K562 (cell line): ENCODE data around the gene OR6S1. TPM values are rescaled to one million over a fixed set of nuclear protein-coding genes. Genes with fewer than 3 reads are reported as not detected.
"Not testable (repeated sequence)": the region's sequence is repeated elsewhere in the genome, so short reads cannot be mapped to it uniquely, and the experiment has no call there.

ENCODE experiments used
- ATAC-seq: fragments of 200-7000 bp; cut with Tn5 transposase; 3 replicates; pipeline ENCODE4 v1.9.1; 2020; ENCODE audit warnings: moderate library complexity
- BruUV-seq: library from RNA; stranded (reverse); fragments of 400-500 nt; replicated peaks from 2 replicates; lab custom pipeline; 2021; lab: Mats Ljungman, UMichigan
- CTCF ChIA-PET: fragments of 300-600 bp; formaldehyde crosslinking; extraction: SDS; loops from one replicate; lab custom pipeline; 2021; ENCODE audit warnings: low intra/inter-chr PET ratio; lab: Yijun Ruan, JAX
- POLR2A ChIA-PET: fragments of 300-600, 350-650 bp; sonication (Branson Sonifier 250); formaldehyde crosslinking; extraction: SDS; loops from one replicate; lab custom pipeline; 2021; ENCODE audit warnings: antibody characterized with exemption, inconsistent platforms; lab: Yijun Ruan, JAX
- DNase-seq, 4 experiments: peaks; one replicate each; pipeline versions ENCODE4 v3.0.0 to v3.0.0-alpha.2; 2011 to 2018; ENCODE audit warnings: low spot score in 3 of 4, mixed read lengths in 3 of 4; ENCODE audit errors: extremely low read depth in 1 of 4
- FAIRE-seq: peaks from 2 replicates; lab custom pipeline; 2011; peaks lifted over from hg19 to GRCh38; lab: Jason Lieb, UNC
- H2AFZ ChIP-seq: 2 replicates; pipeline ENCODE4 v1.6.0; 2011; ENCODE audit warnings: low read depth, low read length, control low read depth, inconsistent platforms
- H3K27ac ChIP-seq: fragments of 200-600 bp; 3 replicates; pipeline ENCODE4 v1.8.0; 2011; ENCODE audit warnings: low read depth, mild to moderate bottlenecking, control low read depth, inconsistent platforms, low read length, moderate library complexity, mixed read lengths; ENCODE audit errors: extremely low read depth
- H3K27me3 ChIP-seq, 2 experiments: fragments of 300-600 bp in 1 of 2; 2 replicates in 1 of 2; 3 replicates in 1 of 2; pipeline versions ENCODE4 v1.6.0 to v1.8.0; 2011; ENCODE audit warnings: inconsistent platforms in 2 of 2, low read length in 2 of 2, mild to moderate bottlenecking in 1 of 2, mixed read lengths in 1 of 2, moderate library complexity in 1 of 2; ENCODE audit not compliant: control insufficient read depth in 2 of 2, insufficient read depth in 2 of 2
- H3K36me3 ChIP-seq: fragments of 300-600 bp; 3 replicates; pipeline ENCODE4 v1.8.0; 2011; ENCODE audit warnings: mild to moderate bottlenecking, low read length, inconsistent platforms; ENCODE audit not compliant: control insufficient read depth, insufficient read depth
- H3K4me1 ChIP-seq, 2 experiments: fragments of 200-600 bp in 1 of 2; replicated peaks in 1 of 2; 2 replicates in 1 of 2; 3 replicates in 1 of 2; pipeline versions ENCODE4 v1.5.1 to v1.8.0; 2011; ENCODE audit warnings: inconsistent platforms in 2 of 2, low read length in 2 of 2, mild to moderate bottlenecking in 1 of 2, mixed read lengths in 1 of 2, moderate library complexity in 1 of 2; ENCODE audit not compliant: control insufficient read depth in 2 of 2, insufficient read depth in 2 of 2
- H3K4me2 ChIP-seq: 2 replicates; pipeline ENCODE4 v1.6.1; 2011; ENCODE audit warnings: low read length, control low read depth, inconsistent platforms, mixed read lengths; ENCODE audit not compliant: insufficient read depth
- H3K4me3 ChIP-seq: fragments of 200-600 bp; sonication (generic), shearing (Covaris generic); 2 replicates; pipeline ENCODE4 v1.5.1; 2016; ENCODE audit warnings: control low read depth, inconsistent platforms
- H3K79me2 ChIP-seq: fragments of 200-600 bp; 3 replicates; pipeline ENCODE4 v1.8.0; 2011; ENCODE audit warnings: low read length, inconsistent platforms; ENCODE audit not compliant: control insufficient read depth, insufficient read depth
- H3K9ac ChIP-seq, 2 experiments: 2 replicates each; pipeline versions ENCODE4 v1.6.0 to v1.6.1; 2011; ENCODE audit warnings: low read depth in 2 of 2, low read length in 2 of 2, control low read depth in 1 of 2, inconsistent platforms in 1 of 2, mild to moderate bottlenecking in 1 of 2, mixed read lengths in 1 of 2; ENCODE audit not compliant: insufficient read depth in 1 of 2
- H3K9me1 ChIP-seq: one replicate; pipeline ENCODE4 v1.6.0; 2011; ENCODE audit warnings: inconsistent platforms, mild to moderate bottlenecking, low read length, moderate library complexity; ENCODE audit not compliant: control insufficient read depth, insufficient read depth
- H3K9me3 ChIP-seq: replicated peaks from 2 replicates; pipeline ENCODE4 v1.5.1; 2011; ENCODE audit warnings: low read depth, low read length, inconsistent platforms; ENCODE audit not compliant: control insufficient read depth, insufficient read depth
- H4K20me1 ChIP-seq: replicated peaks from 2 replicates; pipeline ENCODE4 v1.6.1; 2011; ENCODE audit warnings: low read length, inconsistent platforms, mixed read lengths; ENCODE audit not compliant: control insufficient read depth, insufficient read depth
- ADNP ChIP-seq: fragments of 200-800 bp; sonication (Bioruptor generic); IDR thresholded peaks from 2 replicates; pipeline ENCODE4 v1.6.1; 2016; ENCODE audit warnings: missing genetic modification characterization, missing compliant biosample characterization
- ELF1 ChIP-seq: fragments of 200-800 bp; sonication (Bioruptor generic); IDR thresholded peaks from 2 replicates; pipeline ENCODE4 v1.6.1; 2016; ENCODE audit warnings: missing genetic modification characterization, missing compliant biosample characterization
- IFI16 ChIP-seq: fragments of 250-450 bp; sonication (Bioruptor Pico); IDR thresholded peaks from 2 replicates; pipeline ENCODE4 v2.1.2; 2022; ENCODE audit warnings: mild to moderate bottlenecking, inconsistent platforms
- PYGO2 ChIP-seq: fragments of 450-650 bp; IDR thresholded peaks from 2 replicates; pipeline ENCODE4 v1.6.1; 2016; ENCODE audit warnings: mild to moderate bottlenecking, missing genetic modification characterization, moderate library complexity, missing compliant biosample characterization
- SP1 ChIP-seq: sonication (generic); formaldehyde crosslinking; IDR thresholded peaks from 2 replicates; pipeline ENCODE4 v1.8.1; 2022; ENCODE audit warnings: mild to moderate bottlenecking, missing genetic modification reagents
- SPI1 ChIP-seq: IDR thresholded peaks from 2 replicates; pipeline ENCODE4 v1.6.1; 2011; ENCODE audit warnings: low read depth, low read length, control low read depth, borderline replicate concordance
- TFAP4 ChIP-seq: sonication (generic); formaldehyde crosslinking; IDR thresholded peaks from 2 replicates; pipeline ENCODE4 v1.8.0; 2022; ENCODE audit warnings: missing genetic modification reagents, mild to moderate bottlenecking, moderate library complexity, borderline replicate concordance
- ZNF232 ChIP-seq: sonication (generic); formaldehyde crosslinking; IDR thresholded peaks from 2 replicates; pipeline ENCODE4 v1.8.0; 2022; ENCODE audit warnings: mild to moderate bottlenecking, missing genetic modification reagents
- ZNF277 ChIP-seq: fragments of 250-450 bp; sonication (Bioruptor Pico); IDR thresholded peaks from 2 replicates; pipeline ENCODE4 v1.8.0; 2022; ENCODE audit warnings: inconsistent platforms, mild to moderate bottlenecking, moderate library complexity, borderline replicate concordance
- WGBS: fragments of 100-300 bp; shearing (Covaris generic); methylation state at CpG from one replicate; pipeline ENCODE4 v1.1.6; 2016; ENCODE audit warnings: low coverage, mixed read lengths; ENCODE audit not compliant: insufficient coverage; ENCODE audit errors: missing lambda C conversion rate; 5-methylcytosine and 5-hydroxymethylcytosine counted together
- in situ Hi-C: fragments of 300-500 bp; cut with MboI; formaldehyde crosslinking; loops from 4 replicates; pipeline ENCODE4 v1.15.0; 2018; ENCODE audit warnings: inconsistent platforms, mixed read lengths
- intact Hi-C: fragments of 100-400 bp; cut with micrococcal nuclease; formaldehyde crosslinking; loops from 2 replicates; pipeline ENCODE4 v1.14.2; 2022
- polyA plus RNA-seq, 8 experiments: library from polyadenylated mRNA; depleted of rRNA in 4 of 8; stranded (reverse) in 5 of 8; unstranded in 3 of 8; fragments of >200 nt; fragmentation: Nextera tagmentation in 2 of 8; fragmentation: Illumina TruSeq in 1 of 8; extraction: Ambion mirVana in 2 of 8; extraction: Trizol in 1 of 8; gene quantifications; 2 replicates each; pipeline versions ENCODE4 v1.2.1 to v1.2.3, GENCODE V29; 2011 to 2014; ENCODE audit warnings: inconsistent platforms in 1 of 8, missing spikeins in 1 of 8
- total RNA-seq, 7 experiments: library from RNA; depleted of rRNA in 6 of 7; stranded (reverse); fragments of >200 nt in 6 of 7; fragmentation: Illumina TruSeq in 2 of 7; extraction: Trizol in 2 of 7; gene quantifications; 2 replicates each; pipeline versions ENCODE4 v1.2.1 to v1.2.3, GENCODE V29; 2011 to 2021; ENCODE audit warnings: low replicate concordance in 1 of 7

Gene OR6S1
- total and polyA plus RNA-seq, 9 of the 15 experiments (the other 6 are each of a cell fraction or from before 2014, with no cell fraction given), result not detected

GRCh38 chr14:20666400-20666961 is 25.0 kb upstream of the OR6S1 start:
- intact Hi-C loops, H3K79me2 ChIP-seq, H3K4me1 ChIP-seq, H3K9me3 ChIP-seq, ATAC-seq, CTCF ChIA-PET, H4K20me1 ChIP-seq, H3K36me3 ChIP-seq, H3K27ac ChIP-seq, H3K4me2 ChIP-seq, POLR2A ChIA-PET, H3K27me3 ChIP-seq, H3K4me3 ChIP-seq, H3K9me1 ChIP-seq, DNase-seq, in situ Hi-C loops, FAIRE-seq, BruUV-seq, H3K9ac ChIP-seq: not testable (repeated sequence)
- WGBS, result 20% methylated on average over 7 of the region's 7 CpGs
- peak overlapping the region; percentile 50; the same call in 1 of the 2 replicates for H2AFZ ChIP-seq
- TF ChIP-seq SPI1 (peak; percentile 88), ELF1 (tag) (peak; percentile 31; the same call in 1 of the 2 replicates)
- TF ChIP-seq, all 486 proteins: peak for 2; not testable (repeated sequence) for 484

- peak overlapping the region; percentile 85 for H3K4me2 ChIP-seq
- no peaks in the 10 kb centered on the region for H3K9me3 ChIP-seq
- peak overlapping the region in 1 of 2 experiments; percentile 86; a peak in 3 of 4 replicates for H3K9ac ChIP-seq
- peaks cover 3 to 12% of the 10 kb centered on the region in 2 experiments; a peak in 3 of 5 replicates for H3K4me1 ChIP-seq
- H3K27me3 ChIP-seq, result peaks cover 0 to 20% of the 10 kb centered on the region in 2 experiments; a peak in 2 of 5 replicates
- no peaks in the 10 kb centered on the region for H3K9me1 ChIP-seq
- H2AFZ ChIP-seq, result peak overlapping the region; percentile 72
- no TSS peak for BruUV-seq
- no peak overlapping the region for H3K27ac ChIP-seq
- H3K79me2 ChIP-seq, result no peaks in the 10 kb centered on the region
- intact Hi-C loops, result no loop called here
- H3K4me3 ChIP-seq, result peak overlapping the region; percentile 46
- WGBS, result 2% methylated on average over 26 of the region's 31 CpGs
- CTCF ChIA-PET, result interaction anchor here (1.2 to 1.3 kb wide), 2 partner anchors 28 to 192 kb away, joined by 4 to 5 read pairs; no protein-coding TSS in a partner anchor
- DNase-seq (peak; percentile 38 to 81 (median 55)), ATAC-seq (peak; percentile 86), FAIRE-seq (peak; percentile 75)
- H3K36me3 ChIP-seq, result no peaks in the 10 kb centered on the region
- POLR2A ChIA-PET, result interaction anchor here (0.5 kb wide), 1 partner anchor 19 kb away, joined by 3 read pairs; no protein-coding TSS in a partner anchor
- in situ Hi-C loops, result no loop called here
- H4K20me1 ChIP-seq, result no peaks in the 10 kb centered on the region; the same call in 1 of the 2 replicates
- 0 out of 2 replicates have a peak, but pooled peaks have one; percentile 33 for TF ChIP-seq SP1 (CRISPR knock-in tag)
- TF ChIP-seq ZNF277 (CRISPR knock-in tag), result no peak
- TF ChIP-seq IFI16 (CRISPR knock-in tag), result no peak
- TF ChIP-seq PYGO2 (tag), result no peak
- TF ChIP-seq TFAP4 (CRISPR knock-in tag), result peak; percentile 96
- peak; percentile 44; the same call in 1 of the 2 replicates for TF ChIP-seq ADNP (tag)
- TF ChIP-seq ZNF232 (CRISPR knock-in tag), result no peak
Observed at GRCh38 chr14:20662968-20663732, 21.7 kb upstream of the OR6S1 start.
